Right lobe of liver (tissue), 6 donors: ENCODE data around the gene NRSN1. TPM values are rescaled to one million over a fixed set of nuclear protein-coding genes. Genes with fewer than 3 reads are reported as not detected.

Source experiments
- ATAC-seq, 4 donors: fragments of 200-7000 bp; cut with Tn5 transposase; one replicate each; pipeline ENCODE4 v1.9.1; 2020; ENCODE audit warnings: mild to moderate bottlenecking in 4 of 4, moderate library complexity in 4 of 4
- DNase-seq, 3 donors: peaks; one replicate each; pipeline ENCODE4 v3.0.0-alpha.2; 2020
- H3K27ac ChIP-seq, 3 donors: fragments of 200-600 bp; one replicate each; pipeline ENCODE4 v1.8.0; 2022
- H3K27me3 ChIP-seq, 2 donors: fragments of 200-600 bp; one replicate each; pipeline ENCODE4 v1.8.0; 2022
- H3K36me3 ChIP-seq, 4 donors: fragments of 200-600 bp; sonication (generic) in 1 of 4; one replicate each; pipeline versions ENCODE4 v1.5.1 to v1.8.0; 2017 to 2022; ENCODE audit warnings: control low read depth in 1 of 4
- H3K4me1 ChIP-seq, 4 donors: fragments of 200-600 bp; sonication (generic) in 1 of 4; one replicate each; pipeline versions ENCODE4 v1.5.1 to v1.8.0; 2017 to 2022; ENCODE audit warnings: control low read depth in 1 of 4
- H3K4me3 ChIP-seq, 3 donors: fragments of 200-600 bp; one replicate each; pipeline ENCODE4 v1.8.0; 2022
- H3K9me3 ChIP-seq, 4 donors: fragments of 200-600 bp; sonication (generic) in 1 of 4; one replicate each; pipeline versions ENCODE4 v1.5.1 to v1.8.0; 2017 to 2022; ENCODE audit warnings: control low read depth in 1 of 4
- POLR2A ChIP-seq: fragments of 450-650 bp; IDR thresholded peaks from one replicate; pipeline ENCODE4 v1.6.1; 2017; ENCODE audit warnings: antibody characterized with exemption, mild to moderate bottlenecking
- WGBS: methylation state at CpG from one replicate; pipeline ENCODE4 v1.1.6; 2018; ENCODE audit warnings: low coverage, low lambda C conversion rate; ENCODE audit not compliant: insufficient coverage; ENCODE audit errors: missing lambda C conversion rate; 5-methylcytosine and 5-hydroxymethylcytosine counted together
- intact Hi-C, 2 donors: fragments of 100-400 bp; cut with DNase I; formaldehyde crosslinking; loops; one replicate each; pipeline versions ENCODE4 v1.11.2 to v1.14.1; 2022
- total RNA-seq, 6 experiments: library from RNA; depleted of rRNA in 2 of 6; stranded (reverse); fragments of >200 nt in 2 of 6; fragmentation: NEBNext Ultra II Directional in 3 of 6; extraction: Animal tissue kit (Norgen Biotek cat#: 25700) in 3 of 6; gene quantifications; one replicate each; pipeline versions ENCODE4 v1.1.0 to v1.2.4, GENCODE V29; 2016 to 2023
- TF ChIP-seq, protein P1 (sequence below), 4 donors: fragments of 200-600 bp in 3 of 4; fragments of 450-650 bp in 1 of 4; IDR thresholded peaks; one replicate each; pipeline versions ENCODE4 v1.5.1 to v1.8.0; 2016 to 2022; ENCODE audit warnings: antibody characterized with exemption in 4 of 4, mild to moderate bottlenecking in 2 of 4
- donor health status: DM: no; HTN: yes; CAD: no.
- donor health status: DM: no; HTN: no; CAD: no.
- donor health status: DM: no; HTN: no; CAD: no.
- donor health status: DM: no; HTN: yes; CAD: no.
- donor health status: DM: no; HTN: yes; CAD: no.

The NRSN1 gene
- total RNA-seq, 6 experiments from 2014 or later = not detected

- Histone ChIP-seq H3K36me3 (no peaks in the 10 kb centered on the region), H3K9me3 (no peaks in the 10 kb centered on the region), H3K4me1 (no peaks in the 10 kb centered on the region), H3K27me3 (no peaks in the 10 kb centered on the region), H3K27ac (no peak overlapping the region), H3K4me3 (no peak overlapping the region)
- TF ChIP-seq, protein P1, sequence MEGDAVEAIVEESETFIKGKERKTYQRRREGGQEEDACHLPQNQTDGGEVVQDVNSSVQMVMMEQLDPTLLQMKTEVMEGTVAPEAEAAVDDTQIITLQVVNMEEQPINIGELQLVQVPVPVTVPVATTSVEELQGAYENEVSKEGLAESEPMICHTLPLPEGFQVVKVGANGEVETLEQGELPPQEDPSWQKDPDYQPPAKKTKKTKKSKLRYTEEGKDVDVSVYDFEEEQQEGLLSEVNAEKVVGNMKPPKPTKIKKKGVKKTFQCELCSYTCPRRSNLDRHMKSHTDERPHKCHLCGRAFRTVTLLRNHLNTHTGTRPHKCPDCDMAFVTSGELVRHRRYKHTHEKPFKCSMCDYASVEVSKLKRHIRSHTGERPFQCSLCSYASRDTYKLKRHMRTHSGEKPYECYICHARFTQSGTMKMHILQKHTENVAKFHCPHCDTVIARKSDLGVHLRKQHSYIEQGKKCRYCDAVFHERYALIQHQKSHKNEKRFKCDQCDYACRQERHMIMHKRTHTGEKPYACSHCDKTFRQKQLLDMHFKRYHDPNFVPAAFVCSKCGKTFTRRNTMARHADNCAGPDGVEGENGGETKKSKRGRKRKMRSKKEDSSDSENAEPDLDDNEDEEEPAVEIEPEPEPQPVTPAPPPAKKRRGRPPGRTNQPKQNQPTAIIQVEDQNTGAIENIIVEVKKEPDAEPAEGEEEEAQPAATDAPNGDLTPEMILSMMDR (IDR thresholded peaks at IDR 0.05) = no peak
- no peak for TF ChIP-seq POLR2A
- intact Hi-C loops = no loop called here
- 40% methylated on average over 1 of the region's 1 CpG for WGBS
- ATAC-seq = no peak
- no peak for DNase-seq
Measured at GRCh38 chr6:24152014-24152413, 26.0 kb downstream of the NRSN1 start.

GRCh38 chr6:24154121-24154520 lies 28.1 kb downstream of the NRSN1 start:
- H3K9me3 ChIP-seq = no peaks in the 10 kb centered on the region
- H3K36me3 ChIP-seq = no peaks in the 10 kb centered on the region
- no peak for ATAC-seq
- no peaks in the 10 kb centered on the region for H3K4me1 ChIP-seq
- H3K27me3 ChIP-seq = no peaks in the 10 kb centered on the region
- H3K27ac ChIP-seq = no peak overlapping the region
- TF ChIP-seq, protein P1 (IDR thresholded peaks at IDR 0.05) = no peak
- TF ChIP-seq POLR2A = no peak
- no peak overlapping the region for H3K4me3 ChIP-seq
- intact Hi-C loops = no loop called here
- DNase-seq = no peak

DNA sequence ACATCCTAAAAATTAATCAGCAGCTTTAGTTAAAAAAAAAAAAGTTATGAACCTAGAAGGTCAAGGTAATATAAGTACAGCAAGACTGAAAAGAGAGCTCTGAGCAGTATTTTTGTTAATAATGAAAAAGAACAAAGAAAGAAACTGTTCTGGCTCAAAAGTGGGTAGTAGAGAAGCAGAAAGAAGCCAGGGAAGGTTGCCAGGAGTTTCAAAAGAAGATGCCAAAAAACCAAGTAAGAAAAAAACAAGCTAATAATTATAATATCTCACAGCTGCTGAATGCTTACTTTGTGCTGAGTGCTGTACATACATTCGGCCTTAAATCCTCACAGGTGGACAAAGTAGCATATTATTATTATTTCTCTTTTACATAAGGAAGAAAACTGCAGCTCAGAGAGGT lies 31.9 kb downstream of the NRSN1 start:
- Histone ChIP-seq H3K4me3 (no peak overlapping the region), H3K36me3 (no peaks in the 10 kb centered on the region), H3K27ac (no peak overlapping the region), H3K4me1 (no peaks in the 10 kb centered on the region), H3K9me3 (no peaks in the 10 kb centered on the region), H3K27me3 (no peaks in the 10 kb centered on the region)
- ATAC-seq (no peak), DNase-seq (no peak)
- 33% methylated on average over 1 of the region's 1 CpG for WGBS
- TF ChIP-seq, protein P1 (IDR thresholded peaks at IDR 0.05) = no peak
- TF ChIP-seq POLR2A = no peak
- intact Hi-C loops = no loop called here

GRCh38 chr6:24183584-24183983 lies 57.6 kb downstream of the NRSN1 start:
- Histone ChIP-seq H3K4me1 (no peaks in the 10 kb centered on the region), H3K4me3 (no peak overlapping the region), H3K27me3 (no peaks in the 10 kb centered on the region), H3K9me3 (no peaks in the 10 kb centered on the region), H3K27ac (no peak overlapping the region), H3K36me3 (no peaks in the 10 kb centered on the region)
- DNase-seq (no peak), ATAC-seq (no peak)
- intact Hi-C loops = no loop called here
- WGBS = 80% methylated on average over 10 of the region's 10 CpGs
- TF ChIP-seq, protein P1 (IDR thresholded peaks at IDR 0.05) = no peak
- no peak for TF ChIP-seq POLR2A

DNA sequence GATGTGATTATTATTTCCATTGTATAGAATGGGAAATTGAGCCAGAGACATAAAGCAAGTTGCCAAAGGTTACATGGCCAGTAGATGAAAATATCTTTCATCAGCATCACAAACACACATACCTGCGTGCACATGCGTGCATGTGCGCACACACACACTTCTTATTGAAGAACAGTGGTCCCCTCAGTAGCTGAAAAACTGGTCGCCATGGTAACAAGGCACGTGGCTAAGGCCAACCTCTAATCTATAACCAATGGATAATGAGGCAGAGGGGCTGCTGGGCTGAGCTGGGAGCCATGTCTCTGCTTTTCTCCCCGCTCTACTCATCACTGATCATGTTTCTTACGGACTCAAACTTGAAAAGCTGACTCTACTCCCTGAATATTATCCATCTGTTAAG lies 60.3 kb downstream of the NRSN1 start:
- TF ChIP-seq POLR2A = no peak
- TF ChIP-seq, protein P1 (IDR thresholded peaks at IDR 0.05) = no peak
- Histone ChIP-seq H3K4me3 (no peak overlapping the region), H3K27me3 (no peaks in the 10 kb centered on the region), H3K27ac (no peak overlapping the region), H3K9me3 (no peaks in the 10 kb centered on the region), H3K4me1 (no peaks in the 10 kb centered on the region), H3K36me3 (no peaks in the 10 kb centered on the region)
- intact Hi-C loops = no loop called here
- WGBS = 69% methylated on average over 3 of the region's 7 CpGs
- DNase-seq = no peak
- no peak for ATAC-seq
